ENCODE measurements around the gene MORC2.

The MORC2 gene

DNA sequence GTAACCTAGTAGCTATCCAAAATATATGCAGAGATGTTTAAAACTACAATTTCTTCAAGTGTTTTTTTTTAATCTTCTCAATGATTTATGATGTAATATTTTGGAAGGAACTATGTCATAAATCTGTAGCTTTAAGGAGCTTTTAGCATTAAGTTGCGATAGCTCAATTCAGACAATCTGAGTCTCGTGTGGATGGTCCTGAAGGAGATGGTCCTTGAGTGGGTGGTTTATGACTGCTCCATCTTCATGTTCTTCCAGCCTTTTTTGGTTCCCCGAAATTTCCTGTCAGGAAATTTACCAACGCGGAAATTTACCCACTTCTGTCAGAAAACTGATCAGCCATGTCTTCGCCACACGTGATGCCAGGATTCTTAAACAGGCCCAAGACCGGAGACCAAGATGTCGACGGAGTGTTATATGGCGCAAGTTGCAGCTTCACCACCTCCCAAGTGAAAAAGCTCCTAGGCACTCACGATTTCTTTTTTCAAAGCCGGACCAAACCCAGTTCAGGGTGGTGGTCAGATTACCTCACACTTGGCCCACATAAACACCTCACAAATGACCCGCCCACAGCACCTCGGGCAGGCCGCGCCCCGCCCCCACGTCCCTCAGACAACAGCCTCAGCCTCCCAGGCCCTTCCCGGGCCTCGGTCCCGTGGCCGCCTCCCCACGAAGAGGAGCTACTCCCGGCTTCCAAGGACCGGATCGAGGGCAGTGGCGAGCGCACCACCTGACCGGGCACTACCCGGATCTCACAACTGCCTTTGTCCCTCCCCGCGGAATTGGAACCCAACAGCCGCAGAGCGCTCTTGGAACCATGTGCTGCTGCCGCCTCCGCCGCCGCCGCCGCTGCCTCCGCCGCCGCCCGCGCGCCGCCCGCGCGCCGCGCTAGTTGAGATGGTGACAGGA is at the start of gene MORC2:
Gene MORC2 (minus strand): TSS at position 760 of the 909 bp plus-strand sequence. CDS start 885 bp downstream, outside the sequence.
- DNase-seq (ENCODE audit: low read depth in 3 of 3): no peak

DNA sequence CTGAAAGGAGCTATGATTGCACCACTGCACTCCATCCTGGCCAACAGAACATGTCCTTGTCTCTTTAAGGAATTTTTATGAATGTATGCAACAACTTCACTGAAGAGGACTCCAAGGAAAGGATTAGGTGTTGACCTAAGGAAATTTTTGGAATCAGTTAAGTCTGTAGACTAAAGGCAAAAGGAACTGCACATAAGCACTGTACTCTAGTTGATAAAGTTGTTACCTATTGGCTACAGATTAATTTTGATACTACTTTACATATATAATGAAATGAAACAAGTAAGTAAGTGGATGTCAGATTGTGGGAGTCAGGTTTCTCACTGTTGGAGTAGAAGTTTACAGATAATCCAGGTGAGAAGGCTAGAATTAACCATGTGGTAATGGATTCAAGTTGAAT is 37.0 kb upstream of the MORC2 start:
- DNase-seq (ENCODE audit: low read depth in 3 of 3): no peak

DNA sequence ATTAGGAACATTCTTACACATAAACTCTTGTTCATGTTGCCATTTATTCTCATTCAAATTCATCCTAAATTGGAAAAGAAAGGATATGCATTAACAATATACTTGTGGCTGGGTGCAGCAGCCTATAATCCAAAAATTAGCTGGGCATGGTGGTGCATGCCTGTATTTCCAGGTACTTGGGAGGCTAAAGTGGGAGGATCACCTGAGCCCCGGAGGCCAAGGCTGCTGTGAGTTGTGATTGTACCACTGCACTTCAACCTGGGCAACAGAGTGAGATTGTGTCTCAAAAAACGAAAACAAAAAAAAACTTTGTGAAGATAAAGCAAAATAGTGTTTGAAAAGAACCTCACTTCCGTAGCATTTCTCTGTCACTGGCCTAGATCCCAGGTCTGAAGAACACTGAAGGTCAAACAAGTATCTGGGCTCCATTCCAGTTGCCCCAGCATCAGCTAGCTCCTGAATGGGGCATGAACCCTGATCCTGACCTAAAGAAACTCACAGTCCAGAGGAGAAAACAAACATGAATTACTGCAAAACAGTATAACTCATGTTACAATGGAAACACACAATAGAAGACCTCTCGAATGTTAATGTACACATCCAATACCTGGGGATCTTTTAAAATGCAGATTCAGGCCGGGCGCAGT is 32.7 kb upstream of the MORC2 start:
- DNase-seq (ENCODE audit: low read depth in 3 of 3): no peak

DNA sequence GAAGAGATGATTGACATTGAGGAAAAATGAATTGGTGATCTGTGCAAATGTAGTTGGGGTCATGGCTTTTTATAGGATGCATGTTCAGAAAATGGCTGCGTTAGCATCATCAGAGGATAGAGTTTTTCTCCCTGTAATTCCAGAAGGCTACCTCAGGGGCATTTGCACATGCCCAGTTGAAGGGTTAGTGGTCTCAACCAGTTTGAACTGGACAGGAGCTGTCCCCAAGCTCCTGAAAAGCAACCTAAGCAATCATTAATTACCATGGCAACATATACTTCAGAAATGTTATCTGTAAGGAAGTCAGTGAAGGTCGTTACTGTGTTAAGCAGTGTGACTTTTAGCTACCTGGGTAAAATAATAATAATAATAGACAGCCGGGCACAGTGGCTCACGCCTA is 29.8 kb upstream of the MORC2 start:
- no peak for DNase-seq (ENCODE audit: low read depth in 3 of 3)

DNA sequence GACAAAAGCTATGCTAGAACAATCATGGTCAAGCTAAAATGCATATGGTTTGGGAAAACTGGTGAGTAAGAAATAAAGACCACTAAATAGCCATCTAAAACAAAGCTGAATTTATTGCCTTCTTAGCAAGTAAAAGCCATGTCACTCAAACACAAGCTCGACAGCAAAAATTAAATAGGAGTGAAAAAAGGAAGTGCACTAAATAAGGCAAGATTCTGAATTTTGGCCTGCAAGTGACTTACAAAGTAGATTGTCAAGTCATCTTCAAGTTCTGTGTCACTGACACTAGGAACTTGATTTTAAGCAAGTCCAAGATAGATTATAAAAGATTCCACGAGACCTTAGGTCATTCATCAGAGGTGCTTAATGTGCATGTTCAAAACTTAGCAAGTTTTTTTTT is 27.9 kb upstream of the MORC2 start:
- no peak for DNase-seq (ENCODE audit: low read depth in 3 of 3)

DNA sequence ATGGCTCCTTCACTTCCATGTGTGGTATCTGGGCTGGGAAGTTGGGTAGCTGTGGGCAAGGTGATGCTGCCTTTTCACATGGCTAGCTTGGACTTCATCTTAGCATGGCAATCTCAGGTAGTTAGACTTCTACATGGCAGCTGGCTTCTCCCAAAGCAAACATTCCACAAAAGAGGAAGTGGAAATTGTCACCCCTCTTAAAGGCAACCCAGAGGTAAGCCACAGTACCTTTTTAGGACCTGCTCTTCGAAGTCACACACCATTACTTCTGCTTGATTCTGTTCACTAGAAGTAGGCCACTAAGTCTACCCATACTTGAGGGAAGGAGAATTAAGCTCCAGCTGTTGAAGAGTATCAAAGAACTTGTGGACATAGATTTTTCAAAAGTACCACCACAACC is 26.4 kb upstream of the MORC2 start:
- DNase-seq (ENCODE audit: low read depth in 3 of 3): no peak

DNA sequence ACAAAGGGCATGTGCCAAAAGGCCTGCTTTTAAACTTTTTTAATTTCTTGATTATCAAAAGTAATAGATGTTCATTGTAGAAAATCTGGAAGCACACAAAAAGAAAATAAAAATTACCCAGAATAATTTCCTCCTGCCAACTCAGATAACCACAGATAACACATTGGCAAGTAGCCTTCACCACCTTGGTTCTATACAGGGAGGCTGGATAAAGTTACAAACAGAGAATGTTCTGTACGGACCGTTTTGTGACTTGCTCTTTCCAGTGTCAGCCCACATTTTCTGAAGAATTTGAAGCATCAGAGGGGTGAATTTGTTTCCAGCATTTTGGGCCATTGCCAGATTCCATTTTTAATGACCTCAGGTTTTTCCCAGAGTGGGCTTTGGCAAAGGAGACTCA is 24.0 kb upstream of the MORC2 start:
- no peak for DNase-seq (ENCODE audit: low read depth in 3 of 3)

DNA sequence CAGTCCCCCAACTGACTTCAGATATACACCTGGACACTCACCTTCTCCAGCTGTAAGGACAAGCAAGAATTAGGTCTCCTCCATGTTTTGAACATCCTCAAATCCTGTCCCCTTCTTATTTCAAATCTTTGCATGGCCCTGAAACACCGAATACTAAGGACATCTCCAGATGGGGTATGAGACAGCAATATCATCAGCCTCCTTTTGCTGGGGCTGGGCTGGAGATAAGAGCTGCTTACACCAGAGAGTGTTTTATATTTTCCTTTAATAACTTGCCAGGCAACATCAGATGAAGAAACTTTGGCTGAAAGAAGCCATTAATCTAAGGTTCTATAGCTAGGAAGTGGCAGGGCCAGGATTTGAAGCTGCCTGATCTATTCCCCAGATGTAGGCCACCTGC is 22.1 kb upstream of the MORC2 start:
- DNase-seq (ENCODE audit: low read depth in 3 of 3): no peak

DNA sequence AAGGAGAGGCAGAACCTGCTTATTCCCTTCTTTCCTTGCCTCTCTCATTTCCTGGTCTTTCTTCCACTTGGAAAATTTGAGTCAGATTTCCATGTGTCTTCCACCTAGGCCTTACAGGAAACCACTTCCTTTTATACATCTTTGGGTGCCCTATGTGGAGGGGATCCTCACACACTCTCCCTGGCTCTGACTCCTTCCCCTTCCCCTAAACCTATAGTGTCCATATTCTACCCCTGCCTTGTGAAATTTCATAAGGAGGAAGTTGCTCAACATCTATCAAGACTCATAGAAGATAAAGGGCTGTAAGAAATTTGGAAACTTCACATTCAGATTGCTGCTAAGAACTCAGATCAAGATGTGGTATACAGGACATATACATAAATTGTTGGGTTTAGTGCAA is 20.9 kb upstream of the MORC2 start:
- no peak for DNase-seq (ENCODE audit: low read depth in 3 of 3)

DNA sequence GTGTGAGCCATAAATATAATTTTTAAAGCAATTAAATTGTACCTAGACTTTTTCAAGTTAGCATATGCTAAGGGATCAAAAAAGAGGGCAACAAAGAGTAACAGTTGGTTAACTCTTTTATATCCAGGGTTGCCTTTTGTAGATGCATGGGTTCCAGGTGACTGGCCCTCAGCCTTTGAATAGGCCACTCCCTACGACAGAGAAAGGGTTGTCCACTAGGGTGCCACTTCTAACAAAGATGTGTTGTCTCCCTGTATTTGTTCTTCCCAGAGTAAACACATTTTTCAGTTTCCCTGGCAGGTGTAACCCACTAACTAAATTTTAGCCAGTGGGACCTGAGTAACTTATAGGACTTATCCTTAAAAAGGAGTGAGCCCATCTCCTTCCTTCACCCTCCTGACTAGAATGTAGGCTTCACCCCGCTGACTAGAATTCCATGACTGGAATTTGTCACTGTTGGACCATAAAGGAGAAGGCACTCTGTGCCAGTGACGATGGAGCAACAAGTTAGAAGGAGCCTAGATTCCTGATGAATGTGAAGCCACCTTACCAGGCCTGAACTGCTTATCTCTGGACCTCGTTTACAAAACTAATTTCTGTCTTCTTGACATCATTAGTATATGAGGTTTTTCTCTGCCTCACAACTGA is 17.1 kb upstream of the MORC2 start:
- no peak for DNase-seq (ENCODE audit: low read depth in 3 of 3)

DNA sequence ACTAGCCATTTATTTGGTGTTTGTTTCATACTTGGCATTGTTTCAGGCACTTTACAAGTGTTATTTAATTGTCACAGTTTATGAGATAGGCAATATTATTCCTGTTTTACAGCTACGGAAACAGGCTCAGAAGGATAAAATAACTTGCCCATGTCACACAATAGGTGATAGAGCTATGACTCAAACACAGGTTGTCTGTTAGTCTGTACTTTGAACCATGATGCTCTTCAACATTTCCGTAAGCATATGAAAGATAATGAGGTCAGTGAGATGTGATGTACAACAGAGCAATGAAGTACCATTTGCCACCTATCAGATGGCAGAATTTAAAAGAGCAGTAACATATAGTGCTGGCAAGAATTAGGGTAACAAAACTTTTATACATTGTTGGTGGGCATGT is 15.7 kb upstream of the MORC2 start:
- DNase-seq (ENCODE audit: low read depth in 3 of 3): no peak

DNA sequence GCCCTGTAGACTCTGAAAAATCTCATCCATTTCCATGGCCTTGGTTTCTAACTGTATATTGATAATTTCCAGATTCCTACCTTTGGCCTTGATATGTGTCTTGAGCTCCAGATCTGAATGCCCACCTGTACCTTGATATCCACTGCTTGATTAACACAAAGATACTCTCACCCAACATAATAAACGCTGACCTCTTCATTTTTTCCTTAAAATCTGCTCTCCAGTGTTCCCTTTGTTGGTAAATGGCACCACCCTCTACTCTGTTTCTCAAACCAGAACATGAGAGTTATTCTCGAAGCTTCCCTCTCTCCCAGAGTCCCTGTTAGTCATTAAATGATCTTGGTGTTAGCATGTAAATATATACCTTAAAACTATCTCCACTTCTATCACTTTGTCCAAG is 13.9 kb upstream of the MORC2 start:
- no peak for DNase-seq (ENCODE audit: low read depth in 3 of 3)

DNA sequence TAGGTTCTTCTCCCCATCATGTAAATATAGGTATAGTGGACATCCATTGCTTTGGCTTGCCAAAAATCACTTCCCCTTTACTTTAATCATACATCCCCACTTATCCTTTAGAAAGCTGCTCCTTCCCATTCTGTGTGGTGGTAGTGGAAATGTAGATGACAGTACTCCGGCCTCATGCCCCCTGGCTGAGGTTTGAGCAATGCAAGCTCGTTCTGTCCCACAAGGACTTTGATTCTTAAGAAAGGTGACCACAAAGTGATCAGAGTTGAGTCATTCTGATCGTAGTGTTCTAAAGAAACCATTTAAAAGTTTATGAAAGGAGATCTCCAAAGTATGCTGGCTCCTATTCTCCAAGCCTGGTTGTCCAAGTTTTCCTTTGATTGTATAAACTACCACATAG is 11.4 kb upstream of the MORC2 start:
- no peak for DNase-seq (ENCODE audit: low read depth in 3 of 3)

DNA sequence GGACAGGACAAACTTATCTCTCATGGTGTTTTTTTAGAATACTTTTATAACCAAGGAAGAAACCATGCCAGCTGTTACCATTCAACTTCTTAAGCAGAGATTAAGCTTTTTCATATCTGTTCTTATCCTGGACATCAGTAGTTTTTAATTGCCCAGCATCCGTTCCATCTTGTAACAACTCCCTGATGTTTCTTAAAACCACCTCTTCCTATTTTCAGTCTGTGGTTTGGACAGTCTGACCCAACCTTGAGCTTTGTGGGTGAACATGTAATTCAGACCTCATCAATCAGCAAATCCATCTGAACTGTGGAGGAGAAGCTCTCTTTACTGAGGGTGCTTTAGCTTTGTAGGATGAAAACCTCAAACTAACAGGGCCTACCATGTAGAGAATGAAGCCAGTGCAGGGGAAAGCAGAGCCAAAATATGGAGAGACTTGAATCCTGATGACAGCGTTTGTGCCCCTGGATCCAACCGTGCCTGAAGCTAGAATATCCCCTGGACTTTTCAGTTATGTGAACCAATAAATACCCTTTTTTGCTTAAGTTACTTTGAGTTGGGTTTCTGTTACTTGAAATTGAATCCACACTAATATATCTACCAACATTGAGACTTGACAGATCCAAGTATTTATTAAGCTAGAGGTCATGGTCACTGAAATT is 9.9 kb upstream of the MORC2 start:
- DNase-seq (ENCODE audit: low read depth in 3 of 3): no peak

DNA sequence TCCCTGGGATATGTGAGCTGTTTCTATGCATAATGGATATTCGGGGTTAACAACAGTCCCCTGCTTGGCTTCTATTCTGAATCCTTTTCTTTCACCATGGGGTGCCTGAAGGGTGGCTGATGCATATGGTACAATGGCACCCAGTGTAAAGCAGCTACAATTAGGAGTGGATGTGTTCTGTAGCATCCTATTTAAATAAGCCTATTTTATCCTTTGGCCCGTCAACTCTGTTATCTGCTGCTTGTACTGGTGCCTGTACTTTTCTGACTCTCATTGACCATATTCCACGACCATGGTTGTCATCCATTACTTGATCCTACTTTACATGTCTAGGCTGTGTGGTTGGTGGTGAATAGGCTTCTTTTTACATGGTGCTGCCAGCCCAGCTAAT is 1.8 kb upstream of the MORC2 start:
- DNase-seq (ENCODE audit: low read depth in 3 of 3): no peak

DNA sequence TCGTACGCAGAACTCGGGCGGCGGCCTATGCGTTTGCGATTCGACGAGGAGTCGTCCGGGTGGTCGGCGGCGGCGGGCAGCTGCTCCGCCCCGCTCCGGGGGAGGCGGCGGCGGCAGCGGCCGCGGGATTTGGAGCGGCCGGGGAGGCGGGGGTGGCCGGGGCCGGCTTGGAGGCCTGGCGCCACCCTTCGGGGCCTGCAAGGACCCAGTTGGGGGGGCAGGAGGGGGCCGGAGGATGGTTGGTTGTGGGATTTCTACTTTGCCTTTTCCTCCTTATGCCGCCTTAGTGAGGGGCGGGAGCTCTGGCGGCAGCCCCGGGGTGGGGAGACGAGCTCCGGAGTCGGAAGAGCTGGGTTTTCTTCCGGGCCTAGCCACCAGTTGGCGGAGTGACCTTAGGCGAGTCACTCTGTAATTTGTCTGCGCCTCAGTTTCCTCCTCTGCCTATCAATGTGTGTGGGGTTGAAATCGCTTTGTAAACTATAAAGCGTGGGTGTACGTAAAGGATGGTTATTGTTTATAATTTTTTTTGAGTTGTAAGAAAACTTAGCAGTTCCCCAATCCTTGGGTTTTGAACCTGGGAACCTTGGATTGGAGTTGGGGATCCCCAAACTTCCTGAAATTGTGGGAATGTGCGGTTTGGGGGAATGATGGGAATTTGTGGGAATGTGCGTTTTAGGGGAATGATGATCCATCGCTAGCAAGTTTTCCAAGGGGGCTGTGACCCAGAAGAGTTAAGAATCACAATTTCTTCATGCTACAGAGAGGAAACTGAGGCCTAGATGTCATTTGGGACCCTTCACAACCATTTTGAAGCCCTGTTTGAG is 1.2 kb upstream of the MORC2 start:
- peak in 2 of 3 experiments; percentile 9 to 26 for DNase-seq (ENCODE audit: low read depth in 3 of 3)

DNA sequence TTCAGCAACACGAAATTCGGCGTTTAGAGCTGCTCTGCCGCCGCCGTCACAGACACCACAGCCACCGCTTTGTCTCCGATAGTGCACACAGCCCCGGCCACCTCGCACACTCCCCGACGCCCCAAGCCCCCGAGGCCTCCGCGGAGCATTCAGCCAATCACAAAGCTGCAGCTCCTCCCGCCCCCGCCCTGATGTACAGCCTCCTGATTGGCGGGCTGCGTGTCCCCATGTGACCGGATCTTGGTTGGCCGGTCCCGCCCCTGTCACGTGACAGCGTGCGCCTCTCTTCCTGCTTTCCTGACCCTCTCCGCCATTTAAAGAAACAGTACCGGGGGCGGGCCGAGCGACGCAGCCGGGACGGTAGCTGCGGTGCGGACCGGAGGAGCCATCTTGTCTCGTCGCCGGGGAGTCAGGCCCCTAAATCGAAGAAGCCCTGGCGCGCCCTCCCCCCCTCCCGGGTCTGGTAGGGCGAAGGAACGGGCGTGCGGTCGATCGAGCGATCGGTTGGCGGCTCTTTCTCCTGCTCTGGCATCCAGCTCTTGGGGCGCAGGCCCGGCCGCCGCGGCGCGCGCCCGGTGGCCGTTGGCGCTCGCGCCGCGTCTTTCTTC is 454 bp upstream of the MORC2 start, which contains the start of gene TUG1:
Gene TUG1 (plus strand): TSS at position 342 of the 608 bp plus-strand sequence.
- DNase-seq (ENCODE audit: low read depth in 3 of 3): peak; percentile 93 to 97 (median 95)

DNA sequence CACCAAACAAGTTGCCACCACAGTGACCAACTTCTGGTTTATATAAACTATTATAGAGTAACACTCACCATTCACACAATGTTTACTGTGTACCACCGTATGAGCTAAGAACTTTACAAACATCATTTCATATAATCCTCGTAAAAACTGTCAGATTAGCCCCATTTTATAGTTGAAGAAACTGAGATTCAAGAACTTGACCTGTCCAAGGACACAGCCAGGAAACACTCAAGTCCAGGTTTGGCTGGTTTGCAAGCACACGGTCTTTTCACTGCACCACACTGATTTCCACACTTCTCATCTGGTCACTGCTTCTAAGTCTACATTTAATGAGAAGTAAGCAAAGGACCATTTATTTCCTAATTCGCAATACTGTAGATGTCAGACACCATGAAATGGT is 3.7 kb downstream of the MORC2 start:
- no peak for DNase-seq (ENCODE audit: low read depth in 3 of 3)

DNA sequence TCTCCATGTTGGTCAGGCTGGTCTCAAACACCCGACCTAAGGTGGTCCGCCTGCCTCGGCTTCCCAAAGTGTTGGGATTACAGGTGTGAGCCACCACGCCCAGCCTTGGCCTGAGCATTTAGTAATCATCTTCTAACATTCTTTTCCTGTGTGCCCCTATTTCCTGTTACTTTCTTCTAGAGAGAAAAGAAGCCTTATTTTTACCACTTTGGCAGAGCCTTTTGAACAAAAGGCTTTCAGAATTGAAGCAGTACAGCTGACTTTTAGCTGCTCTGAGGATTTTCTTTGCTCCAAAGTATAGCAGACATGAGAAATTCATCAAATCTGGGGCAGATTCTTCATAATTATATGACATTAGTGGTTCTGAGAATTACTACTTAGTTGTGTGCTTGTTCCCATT is 13.4 kb downstream of the MORC2 start:
- DNase-seq (ENCODE audit: low read depth in 3 of 3): no peak

DNA sequence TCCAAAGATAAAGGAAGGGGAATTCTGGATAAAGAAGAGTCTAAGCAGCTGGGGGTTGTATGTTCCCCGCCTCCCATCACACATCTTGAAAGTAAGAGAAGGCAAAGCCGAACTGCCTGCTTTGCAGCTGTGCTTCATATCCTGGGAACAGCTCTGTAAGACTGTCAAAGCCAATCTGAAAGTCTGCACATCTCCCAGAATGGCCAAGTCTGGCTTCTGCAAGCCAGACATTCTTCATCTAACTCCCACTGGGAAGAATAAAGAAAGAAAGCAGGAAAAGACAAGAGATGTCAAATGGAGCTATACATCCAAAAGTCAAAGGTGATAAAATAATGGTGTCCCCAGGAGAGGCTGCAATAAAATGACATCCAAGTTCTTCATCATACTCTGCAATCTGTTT is 15.4 kb downstream of the MORC2 start:
- DNase-seq (ENCODE audit: low read depth in 3 of 3): no peak
